ENCODE data around the gene NUMBL.
"Not testable (repeated sequence)": the region's sequence is repeated elsewhere in the genome, so short reads cannot be mapped to it uniquely, and the experiment has no call there.

Gene NUMBL

DNA sequence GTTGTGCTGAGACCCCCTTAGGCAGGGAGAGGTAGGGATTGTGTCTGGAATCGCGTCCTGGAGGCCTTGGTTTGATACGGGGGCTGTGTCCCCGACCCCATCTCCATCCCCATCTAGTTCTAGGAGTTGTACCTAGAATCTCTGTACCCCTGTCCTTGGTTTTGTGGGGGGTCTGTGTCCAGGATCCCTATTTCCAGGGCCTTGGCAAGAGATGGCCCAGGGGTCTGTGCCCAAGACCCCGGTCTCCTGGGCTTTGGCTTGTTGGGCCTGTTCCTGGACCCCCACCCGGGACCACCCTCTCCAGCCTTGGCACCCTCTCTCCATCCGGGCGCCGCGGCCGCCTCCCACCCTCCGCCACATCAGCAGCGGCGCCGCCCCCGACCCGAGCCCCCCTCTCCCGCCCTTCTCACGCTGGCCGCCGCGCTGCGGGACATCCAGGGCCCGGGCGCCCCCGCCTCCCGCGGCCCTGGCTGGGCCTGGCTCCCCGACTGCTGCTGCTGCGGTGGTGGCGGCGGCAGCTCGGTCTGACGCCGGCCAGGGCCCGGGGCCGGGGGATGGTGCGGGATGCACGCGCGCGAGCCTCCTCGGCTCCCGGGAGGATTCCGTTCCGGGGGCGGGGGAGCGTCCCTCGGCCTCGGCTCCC lies at the start of gene NUMBL:
TSS of gene NUMBL (minus strand) at position 602 of the 643 bp plus-strand sequence. CDS start at position 434, 168 bp downstream.
- DNase-seq = no peak

GRCh38 chr19:40739030-40739839 lies 48.8 kb upstream of the NUMBL start:
- DNase-seq = no peak

DNA sequence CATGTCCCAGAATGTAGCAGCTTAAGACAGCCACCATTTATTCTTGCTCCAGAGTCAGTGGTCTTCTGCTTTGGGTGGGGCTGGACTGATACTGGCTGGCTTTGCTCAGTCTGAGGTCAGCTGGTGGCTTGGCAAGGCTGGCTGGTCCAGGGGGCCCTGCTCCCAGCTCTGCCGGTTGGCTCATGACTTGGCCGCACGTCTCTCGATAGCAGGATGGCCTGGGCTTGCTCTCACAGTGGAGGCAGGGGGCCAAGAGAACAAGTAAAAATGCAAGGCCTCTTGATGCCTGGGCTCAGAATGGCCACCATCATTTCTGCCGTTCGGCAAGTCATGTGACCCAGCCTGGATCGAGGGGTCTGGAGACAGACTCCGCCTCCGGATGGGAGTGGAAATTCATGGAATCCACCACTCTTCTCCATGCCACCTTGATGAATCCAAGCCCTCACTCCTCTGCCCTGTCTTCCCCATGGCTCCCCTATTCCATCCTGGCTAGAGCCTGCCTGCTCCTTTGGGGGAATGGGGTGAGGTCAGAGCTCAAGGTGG lies 46.7 kb upstream of the NUMBL start:
- DNase-seq = no peak

GRCh38 chr19:40736661-40737060 lies 46.2 kb upstream of the NUMBL start:
- DNase-seq = no peak

DNA sequence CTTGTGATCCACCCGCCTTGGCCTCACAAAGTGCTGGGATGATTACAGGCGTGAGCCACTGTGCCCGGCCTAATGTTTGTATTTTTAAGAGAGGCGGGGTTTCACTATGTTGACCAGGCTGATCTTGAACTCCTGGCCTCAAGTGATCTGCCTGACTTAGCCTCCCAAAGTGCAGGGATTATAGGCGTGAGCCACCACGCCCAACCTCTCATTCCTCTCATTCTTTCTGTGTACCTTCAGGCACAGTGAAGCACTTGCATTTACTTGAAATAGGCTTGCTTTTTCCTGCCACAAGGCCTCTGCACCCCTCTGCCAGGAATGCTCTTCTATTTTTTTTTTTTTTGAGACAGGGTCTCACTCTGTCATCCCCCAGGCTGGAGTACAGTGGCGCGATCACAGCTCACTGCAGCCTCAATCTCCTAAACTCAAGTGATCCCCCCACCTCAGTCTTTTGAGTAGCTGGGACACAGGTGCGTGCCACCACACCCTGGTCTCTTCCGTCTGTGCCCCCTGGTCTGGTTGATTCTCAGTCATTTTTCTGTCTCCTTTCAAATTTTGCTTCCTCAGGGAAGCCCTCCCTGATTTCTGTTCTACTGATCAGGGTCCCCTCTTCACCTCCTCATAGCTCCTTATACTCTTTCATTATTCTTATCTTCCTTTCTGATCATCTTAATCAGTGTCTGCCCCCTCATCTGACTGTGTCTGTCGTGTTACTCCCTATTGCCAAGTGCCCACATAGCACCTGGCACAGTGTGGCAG lies 44.7 kb upstream of the NUMBL start:
- no peak for DNase-seq

DNA sequence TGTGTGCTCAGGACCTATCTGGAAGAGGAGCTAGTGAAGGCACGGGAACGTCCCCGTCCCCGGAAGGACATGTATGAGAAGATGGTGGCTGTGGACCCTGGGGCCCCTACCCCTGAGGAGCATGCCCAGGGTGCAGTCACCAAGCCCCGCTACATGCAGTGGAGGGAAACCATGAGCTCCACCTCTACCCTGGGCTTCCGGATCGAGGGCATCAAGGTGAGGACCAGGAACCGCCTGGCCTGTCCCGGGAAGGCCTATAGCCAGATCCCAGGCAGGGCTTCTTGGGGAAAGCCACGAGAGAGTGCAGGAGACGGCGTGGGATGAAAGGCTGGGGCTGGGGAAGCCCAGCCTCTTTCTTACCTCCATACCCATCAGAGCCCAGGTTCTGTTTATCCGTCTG lies 42.7 kb upstream of the NUMBL start:
- no peak for DNase-seq

GRCh38 chr19:40732304-40732703 lies 41.9 kb upstream of the NUMBL start:
- not testable (repeated sequence) for DNase-seq

DNA sequence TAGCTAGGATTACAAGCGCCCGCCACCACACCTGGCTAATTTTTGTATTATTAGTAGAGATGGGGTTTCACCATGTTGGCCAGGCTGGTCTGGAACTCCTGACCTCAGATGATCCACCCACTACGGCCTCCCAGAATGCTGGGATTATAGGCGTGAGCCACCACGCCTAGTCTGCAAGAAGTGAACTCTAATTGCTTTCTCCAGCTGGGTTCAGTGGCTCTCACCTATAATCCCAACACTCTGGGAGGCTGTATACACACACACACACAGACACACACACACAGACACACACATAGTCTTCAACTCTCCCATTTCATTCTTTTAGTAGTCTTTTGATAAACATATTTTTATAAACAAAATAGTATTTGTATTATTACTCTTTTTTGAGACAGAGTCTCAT lies 39.6 kb upstream of the NUMBL start:
- DNase-seq = not testable (repeated sequence)

GRCh38 chr19:40726279-40726678 lies 35.8 kb upstream of the NUMBL start:
- DNase-seq = no peak

DNA sequence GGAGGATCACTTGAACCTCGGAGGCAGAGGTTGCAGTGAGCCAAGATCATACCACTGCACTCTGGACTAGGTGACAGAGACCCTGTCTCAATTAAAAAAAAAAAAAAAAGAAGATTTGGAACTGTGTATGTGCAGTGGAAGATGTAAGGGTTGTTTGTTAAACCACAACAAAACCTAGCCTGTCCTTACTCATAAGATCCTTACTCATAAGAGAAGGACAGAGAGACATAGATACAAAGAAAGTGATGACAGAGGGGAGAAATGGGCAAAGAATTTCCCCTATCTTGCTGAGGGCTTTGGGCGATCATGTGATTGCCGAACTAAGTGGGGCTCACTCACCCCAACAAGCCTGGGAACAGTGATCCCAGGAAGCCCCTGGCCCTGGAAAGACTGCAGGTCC lies 34.4 kb upstream of the NUMBL start:
- DNase-seq = no peak

- no peak for DNase-seq
Measured at GRCh38 chr19:40724315-40724714, 33.9 kb upstream of the NUMBL start.

- DNase-seq = no peak
Measured at GRCh38 chr19:40723661-40724254, 33.3 kb upstream of the NUMBL start.

GRCh38 chr19:40721936-40722661 lies 31.6 kb upstream of the NUMBL start:
- no peak for DNase-seq

GRCh38 chr19:40721140-40721486 lies 30.7 kb upstream of the NUMBL start:
- DNase-seq = no peak

DNA sequence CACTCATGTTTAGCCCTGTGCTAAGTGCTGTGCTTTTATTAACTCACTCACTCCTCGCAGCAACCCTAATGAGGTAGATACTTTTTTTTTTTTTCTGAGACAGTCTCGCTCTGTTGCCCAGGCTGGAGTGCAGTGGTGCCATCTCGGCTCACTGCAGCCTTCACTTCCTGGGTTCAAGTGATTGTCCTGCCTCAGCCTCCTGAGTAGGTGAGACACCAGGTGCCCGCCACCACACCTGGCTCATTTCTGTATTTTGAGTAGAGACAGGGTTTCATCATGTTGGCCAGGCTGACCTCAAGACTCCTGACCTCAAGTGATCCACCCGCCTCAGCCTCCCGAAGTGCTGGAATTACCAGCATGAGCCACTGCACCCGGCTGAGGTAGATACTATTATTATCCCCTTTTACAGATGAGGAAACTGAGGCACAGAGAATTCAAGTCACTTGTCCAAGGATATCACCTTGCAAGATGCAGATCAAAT lies 29.0 kb upstream of the NUMBL start:
- DNase-seq = no peak

DNA sequence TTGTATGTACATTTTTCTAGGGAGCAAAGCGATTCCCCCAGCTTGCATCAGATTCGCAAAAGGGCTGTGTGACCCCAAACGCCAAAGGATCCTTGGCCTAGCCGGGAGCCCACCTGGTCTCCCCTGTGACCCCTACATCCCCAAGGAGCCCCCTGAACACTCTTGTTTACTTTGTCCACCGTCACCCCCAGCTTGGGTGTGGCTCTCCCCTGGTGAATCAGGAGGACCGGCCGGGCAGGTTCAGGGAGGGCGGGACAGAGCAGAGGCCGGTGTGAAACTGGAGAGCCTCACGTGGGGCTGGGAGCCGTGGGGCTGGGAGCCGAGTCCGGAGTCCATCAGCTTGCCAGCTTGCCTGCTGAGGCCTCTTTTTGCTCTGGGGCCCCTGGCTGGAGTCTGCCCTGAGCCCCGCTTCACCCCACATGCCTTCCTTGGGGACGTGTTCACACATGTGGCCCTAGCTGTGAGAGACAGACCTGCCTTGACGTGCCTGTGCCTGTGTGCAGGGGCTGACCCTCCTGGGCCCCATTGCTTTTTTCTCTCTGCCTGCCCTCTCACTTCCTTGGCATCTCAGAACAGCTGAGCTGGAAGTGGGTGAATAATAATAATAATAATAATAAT lies 28.4 kb upstream of the NUMBL start:
- DNase-seq = peak in 1 of 2 donors; percentile 20

- DNase-seq = no peak
Measured at GRCh38 chr19:40717880-40718773, 27.7 kb upstream of the NUMBL start.

- DNase-seq = no peak
Measured at GRCh38 chr19:40717325-40717879, 27.0 kb upstream of the NUMBL start.

DNA sequence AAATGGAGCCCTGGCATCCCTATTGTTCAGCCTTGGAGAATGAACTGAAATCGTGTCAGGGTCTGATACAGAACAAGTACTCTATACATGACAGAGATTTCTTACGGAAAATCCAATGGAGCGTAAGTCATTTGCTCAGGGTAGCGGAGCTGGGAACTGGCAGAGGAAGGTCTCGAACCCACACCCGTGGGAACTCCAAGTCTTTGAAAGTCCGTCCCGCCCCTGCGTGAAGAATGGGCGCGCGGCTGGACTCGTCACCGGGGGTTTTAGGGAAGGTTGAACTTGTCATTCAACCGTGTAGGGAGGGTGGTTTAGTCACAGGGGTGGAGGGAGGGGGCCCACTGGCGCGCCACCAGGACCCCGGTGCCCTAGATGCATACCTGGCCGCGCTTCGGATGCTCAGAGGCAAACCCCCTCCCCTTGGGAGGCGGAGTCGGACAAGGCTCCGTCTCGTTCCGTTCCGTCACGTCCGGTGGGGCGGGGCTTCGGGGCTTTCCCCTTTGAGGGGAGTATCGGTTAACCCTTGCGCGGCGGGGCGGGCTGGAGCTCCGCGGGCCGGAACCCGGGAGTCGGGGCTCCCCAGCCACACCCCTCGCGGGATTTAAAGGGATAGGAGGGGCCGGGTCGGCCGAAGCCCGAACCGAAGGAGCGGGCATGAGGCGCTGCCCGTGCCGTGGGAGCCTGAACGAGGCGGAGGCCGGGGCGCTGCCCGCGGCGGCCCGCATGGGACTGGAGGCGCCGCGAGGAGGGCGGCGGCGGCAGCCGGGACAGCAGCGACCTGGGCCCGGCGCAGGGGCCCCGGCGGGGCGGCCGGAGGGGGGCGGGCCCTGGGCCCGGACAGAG lies 26.3 kb upstream of the NUMBL start, which contains the start of the genes COQ8B and ITPKC:
TSS of gene COQ8B (minus strand) at position 405 of the 843 bp plus-strand sequence. CDS start 2,254 bp downstream, outside the sequence.
TSS of gene ITPKC (plus strand) at position 631 of the 843 bp plus-strand sequence. CDS start at position 655, 24 bp downstream.
- DNase-seq = peak; percentile 94 to 99
